ENCODE data around the gene ZBTB20.

DNA sequence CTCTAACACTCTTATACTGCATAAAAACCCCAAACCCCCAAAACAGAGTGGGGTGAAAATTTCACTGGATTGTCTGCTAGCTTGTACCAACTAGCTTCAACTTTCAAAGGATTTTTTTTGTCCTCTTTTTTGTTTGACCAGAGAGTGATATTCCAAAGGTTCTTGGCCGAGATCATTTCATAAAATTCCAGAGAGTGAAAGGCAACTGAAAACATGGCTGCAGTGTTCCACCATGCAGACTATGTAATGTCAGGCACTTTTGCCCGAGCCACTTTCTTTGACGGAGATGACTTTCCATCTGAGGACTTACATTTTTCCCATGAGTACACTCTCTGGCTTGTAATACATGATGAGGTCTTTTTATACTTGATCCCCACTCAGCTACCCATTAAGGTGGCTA, 745.7 kb downstream of the ZBTB20 start:
- TF ChIP-seq, protein P1, sequence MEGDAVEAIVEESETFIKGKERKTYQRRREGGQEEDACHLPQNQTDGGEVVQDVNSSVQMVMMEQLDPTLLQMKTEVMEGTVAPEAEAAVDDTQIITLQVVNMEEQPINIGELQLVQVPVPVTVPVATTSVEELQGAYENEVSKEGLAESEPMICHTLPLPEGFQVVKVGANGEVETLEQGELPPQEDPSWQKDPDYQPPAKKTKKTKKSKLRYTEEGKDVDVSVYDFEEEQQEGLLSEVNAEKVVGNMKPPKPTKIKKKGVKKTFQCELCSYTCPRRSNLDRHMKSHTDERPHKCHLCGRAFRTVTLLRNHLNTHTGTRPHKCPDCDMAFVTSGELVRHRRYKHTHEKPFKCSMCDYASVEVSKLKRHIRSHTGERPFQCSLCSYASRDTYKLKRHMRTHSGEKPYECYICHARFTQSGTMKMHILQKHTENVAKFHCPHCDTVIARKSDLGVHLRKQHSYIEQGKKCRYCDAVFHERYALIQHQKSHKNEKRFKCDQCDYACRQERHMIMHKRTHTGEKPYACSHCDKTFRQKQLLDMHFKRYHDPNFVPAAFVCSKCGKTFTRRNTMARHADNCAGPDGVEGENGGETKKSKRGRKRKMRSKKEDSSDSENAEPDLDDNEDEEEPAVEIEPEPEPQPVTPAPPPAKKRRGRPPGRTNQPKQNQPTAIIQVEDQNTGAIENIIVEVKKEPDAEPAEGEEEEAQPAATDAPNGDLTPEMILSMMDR (IDR thresholded peaks at IDR 0.05), result no peak
- no peak for TF ChIP-seq POLR2A (IDR thresholded peaks at IDR 0.05)

All from stomach (tissue), 4 donors.